Heart left ventricle (tissue), 16 donors: Measurements from ENCODE around the gene NARS2. TPM values are rescaled to one million over a fixed set of nuclear protein-coding genes. Genes with fewer than 3 reads are reported as not detected.

Source experiments
- ATAC-seq, 4 donors: fragments of 200-7000 bp; cut with Tn5 transposase; one replicate each; pipeline ENCODE4 v1.9.1; 2020 to 2022; ENCODE audit warnings: moderate library complexity in 4 of 4, mild to moderate bottlenecking in 3 of 4, moderate number of reproducible peaks in 1 of 4
- DNase-seq, 5 donors: peaks; one replicate each; pipeline ENCODE4 v3.0.0-alpha.2; 2020
- H3K27ac ChIP-seq, 12 donors: fragments of 200-600 bp; sonication (generic) in 4 of 12; one replicate each; pipeline versions ENCODE4 v1.5.0 to v1.8.0; 2016 to 2022; ENCODE audit warnings: mild to moderate bottlenecking in 2 of 12
- H3K27me3 ChIP-seq, 9 donors: fragments of 200-600 bp; sonication (generic) in 2 of 9; one replicate each; pipeline versions ENCODE4 v1.5.1 to v1.8.0; 2016 to 2022; ENCODE audit warnings: mild to moderate bottlenecking in 3 of 9
- H3K36me3 ChIP-seq, 9 donors: fragments of 200-600 bp; sonication (generic) in 2 of 9; one replicate each; pipeline versions ENCODE4 v1.5.0 to v1.8.0; 2018 to 2022; ENCODE audit warnings: mild to moderate bottlenecking in 2 of 9
- H3K4me1 ChIP-seq, 12 donors: fragments of 200-600 bp; sonication (generic) in 4 of 12; one replicate each; pipeline versions ENCODE4 v1.5.0 to v1.8.0; 2016 to 2022; ENCODE audit warnings: mild to moderate bottlenecking in 3 of 12
- H3K4me3 ChIP-seq, 12 donors: fragments of 200-600 bp; sonication (generic) in 4 of 12; one replicate each; pipeline versions ENCODE4 v1.5.0 to v1.8.0; 2017 to 2022; ENCODE audit warnings: mild to moderate bottlenecking in 9 of 12, moderate library complexity in 4 of 12
- H3K9me3 ChIP-seq, 12 donors: fragments of 200-600 bp; sonication (generic) in 4 of 12; one replicate each; pipeline versions ENCODE4 v1.5.0 to v1.8.0; 2016 to 2022; ENCODE audit warnings: mild to moderate bottlenecking in 1 of 12
- POLR2A ChIP-seq, 2 donors: fragments of 450-650 bp; IDR thresholded peaks; one replicate each; pipeline ENCODE4 v1.6.1; 2017; ENCODE audit warnings: antibody characterized with exemption in 2 of 2, mild to moderate bottlenecking in 2 of 2, moderate library complexity in 2 of 2
- WGBS, 4 donors: extraction: QIAGEN DNeasy Blood & Tissue Kit in 2 of 4; methylation state at CpG; one replicate each; pipeline versions ENCODE4 v1.1.5 to v1.1.7; 2013 to 2018; 5-methylcytosine and 5-hydroxymethylcytosine counted together
- intact Hi-C, 10 donors: fragments of 100-400 bp; cut with DNase I; formaldehyde crosslinking; loops; one replicate each; pipeline versions ENCODE4 v1.11.1 to v1.14.2; 2022
- polyA plus RNA-seq, 2 donors: library from polyadenylated mRNA; stranded (reverse); fragments of 200-250 nt; gene quantifications; one replicate each; pipeline ENCODE4 v1.2.3, GENCODE V29; 2013
- total RNA-seq, 9 donors: library from RNA; depleted of rRNA in 2 of 9; stranded (reverse); fragments of >200 nt in 2 of 9; fragmentation: NEBNext Ultra II Directional in 3 of 9; extraction: Animal tissue kit (Norgen Biotek cat#: 25700) in 3 of 9; gene quantifications; one replicate each; pipeline versions ENCODE4 v1.1.0 to v1.2.4, GENCODE V29; 2016 to 2023
- TF ChIP-seq, protein P1 (sequence below), 12 donors: fragments of 200-600 bp; sonication (generic) in 4 of 12; IDR thresholded peaks; one replicate each; pipeline versions ENCODE4 v1.5.0 to v1.8.0; 2018 to 2022; ENCODE audit warnings: antibody characterized with exemption in 12 of 12, mild to moderate bottlenecking in 5 of 12
- donor health status: ischemic (EF 13 %, LVEDD 7.1; RV severe dilation, severe dysfunction).
- donor health status: healthy with polysubstance abuse.
- donor health status: DM: no; HTN: yes; CAD: no.
- donor health status: DM: no; HTN: no; CAD: no.
- donor health status: ischemic (EF 25% LVEDD 6.9; RV normal size, moderate dysfunction).
- donor health status: ischemic (EF 25% LVEDD 5.7; RV mildly dilated, moderate dysfunction).
- donor health status: healthy.
- donor health status: DM: yes; HTN: yes; CAD: no.
- donor health status: ischemic (EF 35%, LVEDD 5.7; RV mildly dilated, moderate dysfunction).
- donor health status: nonischemic (EF 11% LVEDD 7.7; RV severe dilation, severe dysfunction).
- donor health status: DM: yes; HTN: yes; CAD: no.
- donor health status: PGD.
- donor health status: ischemic (EF 29% LVEDD 5.4; RV normal size, mild dysfunction).
- donor health status: nonischemic (EF 23%, LVEDD 6.1; RV moderate dilation, normal function).

NARS2 gene
- total and polyA plus RNA-seq, 11 donors: 9.9 to 23.2 (median 15.8) TPM

- Histone ChIP-seq H3K4me1 (peaks cover 0 to 58% (median 32%) of the 10 kb centered on the region in 12 donors), H3K27me3 (no peaks in the 10 kb centered on the region), H3K4me3 (no peak overlapping the region), H3K36me3 (no peaks in the 10 kb centered on the region), H3K27ac (no peak overlapping the region), H3K9me3 (no peaks in the 10 kb centered on the region)
- TF ChIP-seq, protein P1, sequence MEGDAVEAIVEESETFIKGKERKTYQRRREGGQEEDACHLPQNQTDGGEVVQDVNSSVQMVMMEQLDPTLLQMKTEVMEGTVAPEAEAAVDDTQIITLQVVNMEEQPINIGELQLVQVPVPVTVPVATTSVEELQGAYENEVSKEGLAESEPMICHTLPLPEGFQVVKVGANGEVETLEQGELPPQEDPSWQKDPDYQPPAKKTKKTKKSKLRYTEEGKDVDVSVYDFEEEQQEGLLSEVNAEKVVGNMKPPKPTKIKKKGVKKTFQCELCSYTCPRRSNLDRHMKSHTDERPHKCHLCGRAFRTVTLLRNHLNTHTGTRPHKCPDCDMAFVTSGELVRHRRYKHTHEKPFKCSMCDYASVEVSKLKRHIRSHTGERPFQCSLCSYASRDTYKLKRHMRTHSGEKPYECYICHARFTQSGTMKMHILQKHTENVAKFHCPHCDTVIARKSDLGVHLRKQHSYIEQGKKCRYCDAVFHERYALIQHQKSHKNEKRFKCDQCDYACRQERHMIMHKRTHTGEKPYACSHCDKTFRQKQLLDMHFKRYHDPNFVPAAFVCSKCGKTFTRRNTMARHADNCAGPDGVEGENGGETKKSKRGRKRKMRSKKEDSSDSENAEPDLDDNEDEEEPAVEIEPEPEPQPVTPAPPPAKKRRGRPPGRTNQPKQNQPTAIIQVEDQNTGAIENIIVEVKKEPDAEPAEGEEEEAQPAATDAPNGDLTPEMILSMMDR (IDR thresholded peaks at IDR 0.05): no peak
- TF ChIP-seq POLR2A (IDR thresholded peaks at IDR 0.05): no peak
- DNase-seq: no peak
- 62 to 71% (median 67%) methylated on average over 1 of the region's 1 CpG for WGBS, 4 donors
- ATAC-seq: no peak
- intact Hi-C loops: no loop called here
Measured at GRCh38 chr11:78398715-78399114, 175.9 kb downstream of the NARS2 start.

GRCh38 chr11:78397398-78397797 is 177.3 kb downstream of the NARS2 start:
- DNase-seq (no peak), ATAC-seq (peak in 3 of 4 donors; percentile 16 to 37 (median 22))
- 77 to 86% (median 83%) methylated on average over 3 of the region's 3 CpGs for WGBS, 4 donors
- peaks cover 0 to 60% (median 35%) of the 10 kb centered on the region in 12 donors for H3K4me1 ChIP-seq
- no peak overlapping the region for H3K4me3 ChIP-seq
- H3K9me3 ChIP-seq: no peaks in the 10 kb centered on the region
- H3K27me3 ChIP-seq: no peaks in the 10 kb centered on the region
- no peaks in the 10 kb centered on the region for H3K36me3 ChIP-seq
- intact Hi-C loops: no loop called here
- H3K27ac ChIP-seq: no peak overlapping the region
- TF ChIP-seq, protein P1 (IDR thresholded peaks at IDR 0.05): no peak
- TF ChIP-seq POLR2A (IDR thresholded peaks at IDR 0.05): no peak

DNA sequence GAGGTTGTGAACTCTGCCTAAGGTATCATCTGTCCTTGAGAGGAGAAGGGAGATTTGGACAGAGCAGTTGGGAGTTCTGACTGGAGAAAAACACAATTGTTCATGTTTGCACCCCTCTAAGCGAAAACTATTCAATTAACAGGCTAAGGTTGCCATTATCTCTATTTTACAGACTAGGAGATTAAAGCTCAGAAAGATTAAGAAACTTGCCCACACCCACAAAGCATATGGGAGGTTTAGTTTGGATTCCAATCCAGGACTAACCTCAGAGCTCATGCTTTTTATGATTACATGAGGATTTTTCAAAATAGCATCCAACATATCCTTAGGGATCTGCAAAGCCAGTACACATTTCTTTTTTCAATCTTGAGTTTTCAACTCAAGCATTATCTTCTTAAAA is 179.1 kb downstream of the NARS2 start:
- intact Hi-C loops: no loop called here

GRCh38 chr11:78392854-78393253 is 181.8 kb downstream of the NARS2 start:
- peaks cover 0 to 55% (median 34%) of the 10 kb centered on the region in 12 donors for H3K4me1 ChIP-seq
- no peak overlapping the region for H3K4me3 ChIP-seq
- DNase-seq (no peak), ATAC-seq (peak in 1 of 4 donors; percentile 22)
- H3K27me3 ChIP-seq: no peaks in the 10 kb centered on the region
- TF ChIP-seq POLR2A (IDR thresholded peaks at IDR 0.05): no peak
- TF ChIP-seq, protein P1 (IDR thresholded peaks at IDR 0.05): no peak
- WGBS, 4 donors: 34 to 49% (median 47%) methylated on average over 2 of the region's 2 CpGs
- intact Hi-C loops: no loop called here
- no peak overlapping the region for H3K27ac ChIP-seq
- H3K36me3 ChIP-seq: peaks cover 0 to 6% (median 0%) of the 10 kb centered on the region in 9 donors
- H3K9me3 ChIP-seq: no peaks in the 10 kb centered on the region

More for the DNA sequence above, 179.1 kb downstream of the NARS2 start:
- DNase-seq (no peak), ATAC-seq (no peak)
- H3K4me1 ChIP-seq: peaks cover 0 to 70% (median 45%) of the 10 kb centered on the region in 12 donors
- 94 to 97% (median 96%) methylated on average over 1 of the region's 1 CpG for WGBS, 4 donors
- no peak overlapping the region for H3K27ac ChIP-seq
- no peak for TF ChIP-seq POLR2A (IDR thresholded peaks at IDR 0.05)
- TF ChIP-seq, protein P1 (IDR thresholded peaks at IDR 0.05): no peak
- H3K27me3 ChIP-seq: no peaks in the 10 kb centered on the region
- no peak overlapping the region for H3K4me3 ChIP-seq
- H3K36me3 ChIP-seq: no peaks in the 10 kb centered on the region
- no peaks in the 10 kb centered on the region for H3K9me3 ChIP-seq
